HG02763 (cell line): ENCODE data around the gene BRAF.
A peak's percentile ranks its signal among the peaks of the same experiment; 100 is the strongest.
"Not testable (repeated sequence)": the region's sequence is repeated elsewhere in the genome, so short reads cannot be mapped to it uniquely, and the experiment has no call there.

Experiments used
- ATAC-seq: cut with Tn5 transposase; IDR thresholded peaks from one replicate; pipeline ENCODE4 v1.9.1; 2021; ENCODE audit warnings: mild to moderate bottlenecking, moderate library complexity; ENCODE audit not compliant: unreplicated experiment

The BRAF gene

GRCh38 chr7:140881507-140882228, 43.1 kb downstream of the BRAF start:
- peak; percentile 59 for ATAC-seq

GRCh38 chr7:140877249-140877524, 47.5 kb downstream of the BRAF start:
- ATAC-seq, result no peak

GRCh38 chr7:140876519-140877248, 48.0 kb downstream of the BRAF start:
- peak; percentile 83 for ATAC-seq

GRCh38 chr7:140873434-140873833, 51.3 kb downstream of the BRAF start:
- ATAC-seq, result no peak

- ATAC-seq, result no peak
Measured at GRCh38 chr7:140870003-140870402, 54.7 kb downstream of the BRAF start.

- no peak for ATAC-seq
Measured at GRCh38 chr7:140869430-140869829, 55.3 kb downstream of the BRAF start.

GRCh38 chr7:140867467-140868462, 57.0 kb downstream of the BRAF start:
- no peak for ATAC-seq

GRCh38 chr7:140866926-140867325, 57.8 kb downstream of the BRAF start:
- ATAC-seq, result no peak

- no peak for ATAC-seq
Measured at GRCh38 chr7:140864732-140865131, 60.0 kb downstream of the BRAF start.

GRCh38 chr7:140863867-140864266, 60.9 kb downstream of the BRAF start:
- ATAC-seq, result no peak

- ATAC-seq, result no peak
Measured at GRCh38 chr7:140863184-140863583, 61.5 kb downstream of the BRAF start.

GRCh38 chr7:140857048-140857447, 67.7 kb downstream of the BRAF start:
- no peak for ATAC-seq

- ATAC-seq, result no peak
Measured at GRCh38 chr7:140841166-140841715, 83.5 kb downstream of the BRAF start.

- ATAC-seq, result no peak
Measured at GRCh38 chr7:140831724-140832123, 93.0 kb downstream of the BRAF start.

GRCh38 chr7:140829720-140830119, 95.0 kb downstream of the BRAF start:
- ATAC-seq, result no peak

- ATAC-seq, result no peak
Measured at GRCh38 chr7:140828741-140829140, 96.0 kb downstream of the BRAF start.

GRCh38 chr7:140817383-140817782, 107.3 kb downstream of the BRAF start:
- not testable (repeated sequence) for ATAC-seq

GRCh38 chr7:140810830-140811556, 113.7 kb downstream of the BRAF start:
- no peak for ATAC-seq

GRCh38 chr7:140810385-140810784, 114.3 kb downstream of the BRAF start:
- no peak for ATAC-seq

- ATAC-seq, result no peak
Measured at GRCh38 chr7:140778975-140779374, 145.8 kb downstream of the BRAF start.
